Left colon (tissue), 2 donors: ENCODE results near the gene CLK1. TPM values are rescaled to one million over a fixed set of nuclear protein-coding genes. Genes with fewer than 3 reads are reported as not detected.
"Not testable (repeated sequence)": the region's sequence is repeated elsewhere in the genome, so short reads cannot be mapped to it uniquely, and the experiment has no call there.

Experiments used
- ATAC-seq: fragments of 200-7000 bp; cut with Tn5 transposase; one replicate; pipeline ENCODE4 v1.9.1; 2020; ENCODE audit warnings: mild to moderate bottlenecking, moderate library complexity
- DNase-seq, 2 donors: peaks; one replicate each; pipeline ENCODE4 v3.0.0-alpha.2; 2020
- intact Hi-C, 2 donors: fragments of 100-400 bp; cut with DNase I in 1 of 2; cut with micrococcal nuclease in 1 of 2; formaldehyde crosslinking; loops; one replicate each; pipeline versions ENCODE4 v1.11.2 to v1.14.0; 2022; cut with DNase I, micrococcal nuclease
- total RNA-seq, 2 donors: library from RNA; stranded (reverse); fragmentation: NEBNext Ultra II Directional; extraction: Animal tissue kit (Norgen Biotek cat#: 25700); gene quantifications; one replicate each; pipeline ENCODE4 v1.2.1, GENCODE V29; 2021
- donor health status: DM: no; HTN: no; CAD: no.
- donor health status: DM: yes; HTN: yes; CAD: no.

Gene CLK1
- total RNA-seq, 2 donors from 2014 or later = 60.3 to 61.9 TPM

GRCh38 chr2:200818732-200819131 lies 45.7 kb downstream of the CLK1 start:
- DNase-seq, ATAC-seq: not testable (repeated sequence)
- intact Hi-C loops = loop anchor here in 1 of 2 donors (10.0 kb wide), 1 partner anchor 104 kb away; no protein-coding TSS in a partner anchor

GRCh38 chr2:200814917-200815316 lies 49.5 kb downstream of the CLK1 start:
- DNase-seq (no peak), ATAC-seq (no peak)
- intact Hi-C loops = loop anchor here in 1 of 2 donors (10.0 kb wide), 1 partner anchor 100 kb away; no protein-coding TSS in a partner anchor

- intact Hi-C loops = loop anchor here in 1 of 2 donors (10.0 kb wide), 1 partner anchor 100 kb away; no protein-coding TSS in a partner anchor
- ATAC-seq = no peak
- DNase-seq = no peak
Measured at GRCh38 chr2:200814276-200814815, 50.1 kb downstream of the CLK1 start.

GRCh38 chr2:200812122-200813022 lies 52.1 kb downstream of the CLK1 start:
- DNase-seq = peak; percentile 85 to 89
- ATAC-seq = peak; percentile 73
- intact Hi-C loops = loop anchor here in 1 of 2 donors (10.0 kb wide), 1 partner anchor 98 kb away; no protein-coding TSS in a partner anchor

- ATAC-seq = peak; percentile 88
- intact Hi-C loops = loop anchor here in 1 of 2 donors (10.0 kb wide), 1 partner anchor 97 kb away; no protein-coding TSS in a partner anchor
Measured at GRCh38 chr2:200811333-200812121, 52.9 kb downstream of the CLK1 start, which contains the start of gene BZW1. TSS of gene BZW1 (plus strand) at chr2:200811910. CDS start at chr2:200813218, 1,308 bp downstream.

GRCh38 chr2:200810998-200811332 lies 53.5 kb downstream of the CLK1 start:
- no peak for DNase-seq
- no peak for ATAC-seq
- intact Hi-C loops = loop anchor here in 1 of 2 donors (10.0 kb wide), 1 partner anchor 96 kb away; no protein-coding TSS in a partner anchor

More at GRCh38 chr2:200811333-200812121, 52.9 kb downstream of the CLK1 start, which contains the start of gene BZW1:
- DNase-seq = peak; percentile 96

GRCh38 chr2:200810252-200810997 lies 54.0 kb downstream of the CLK1 start:
- DNase-seq (peak; percentile 27 to 31), ATAC-seq (no peak)
- intact Hi-C loops = loop anchor here in 1 of 2 donors (10.0 kb wide), 1 partner anchor 96 kb away; no protein-coding TSS in a partner anchor

- no peak for DNase-seq
- intact Hi-C loops = loop anchor here in 1 of 2 donors (10.0 kb wide), 1 partner anchor 95 kb away; no protein-coding TSS in a partner anchor
- ATAC-seq = no peak
Measured at GRCh38 chr2:200809506-200810251, 54.8 kb downstream of the CLK1 start.

Other genes with a start within 250 kb of the CLK1 start
- gene BZW1, start 52.7 kb downstream of the CLK1 start, total RNA-seq = 100 to 1,000 TPM; 211 to 240 TPM
- 10 to 100 TPM; 22.9 to 29.4 TPM for gene PPIL3, start 24.4 kb upstream of the CLK1 start, total RNA-seq
- gene NIF3L1, start 24.7 kb upstream of the CLK1 start, total RNA-seq = 10 to 100 TPM; 19.5 to 27.2 TPM
- 10 to 100 TPM; 25.5 to 26.8 TPM for gene ORC2, start 99.0 kb upstream of the CLK1 start, total RNA-seq
- gene HYCC2, start 207.0 kb upstream of the CLK1 start, total RNA-seq = 10 to 100 TPM; 45.0 to 46.2 TPM
- gene NDUFB3, start 207.3 kb upstream of the CLK1 start, total RNA-seq = 100 to 1,000 TPM; 152 to 153 TPM